GM10266 (cell line): ENCODE measurements around the gene CDK17.
"Not testable (repeated sequence)": the region's sequence is repeated elsewhere in the genome, so short reads cannot be mapped to it uniquely, and the experiment has no call there.

ENCODE experiments used
- DNase-seq: peaks from one replicate; pipeline ENCODE4 v3.0.0; 2012; ENCODE audit errors: extremely low spot score
- TF ChIP-seq, protein P1 (sequence below): IDR thresholded peaks from 2 replicates; pipeline ENCODE4 v1.5.1; 2012; ENCODE audit warnings: mild to moderate bottlenecking, low read depth; ENCODE audit not compliant: control insufficient read depth, insufficient read depth; ENCODE audit errors: missing control alignments

Gene CDK17

DNA sequence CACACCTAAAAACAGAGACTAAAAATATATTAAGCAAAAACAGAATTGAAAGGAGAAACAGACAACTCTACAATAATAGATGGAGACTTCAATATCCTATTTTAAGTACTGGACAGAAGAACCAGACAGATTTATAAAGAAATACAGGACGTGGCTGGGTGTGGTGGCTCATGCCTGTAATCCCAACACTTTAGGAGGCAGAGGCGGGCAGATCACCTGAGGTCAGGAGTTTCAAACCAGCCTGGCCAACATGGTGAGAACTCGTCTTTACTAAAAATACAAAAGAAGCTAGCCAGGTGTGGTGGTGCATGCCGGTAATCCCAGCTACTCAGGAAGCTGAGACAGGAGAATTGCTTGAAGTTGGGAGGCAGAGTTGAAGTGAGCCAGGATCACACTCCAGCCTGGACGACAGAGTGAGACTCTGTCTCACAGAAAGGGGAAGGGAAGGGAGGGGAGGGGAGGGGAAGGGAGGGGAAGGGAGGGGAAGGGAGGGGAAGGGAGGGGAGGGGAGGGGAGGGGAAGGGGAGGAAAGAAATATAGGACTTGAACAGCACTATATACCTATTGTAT is 53.0 kb downstream of the CDK17 start:
- no peak for DNase-seq
- TF ChIP-seq, protein P1, sequence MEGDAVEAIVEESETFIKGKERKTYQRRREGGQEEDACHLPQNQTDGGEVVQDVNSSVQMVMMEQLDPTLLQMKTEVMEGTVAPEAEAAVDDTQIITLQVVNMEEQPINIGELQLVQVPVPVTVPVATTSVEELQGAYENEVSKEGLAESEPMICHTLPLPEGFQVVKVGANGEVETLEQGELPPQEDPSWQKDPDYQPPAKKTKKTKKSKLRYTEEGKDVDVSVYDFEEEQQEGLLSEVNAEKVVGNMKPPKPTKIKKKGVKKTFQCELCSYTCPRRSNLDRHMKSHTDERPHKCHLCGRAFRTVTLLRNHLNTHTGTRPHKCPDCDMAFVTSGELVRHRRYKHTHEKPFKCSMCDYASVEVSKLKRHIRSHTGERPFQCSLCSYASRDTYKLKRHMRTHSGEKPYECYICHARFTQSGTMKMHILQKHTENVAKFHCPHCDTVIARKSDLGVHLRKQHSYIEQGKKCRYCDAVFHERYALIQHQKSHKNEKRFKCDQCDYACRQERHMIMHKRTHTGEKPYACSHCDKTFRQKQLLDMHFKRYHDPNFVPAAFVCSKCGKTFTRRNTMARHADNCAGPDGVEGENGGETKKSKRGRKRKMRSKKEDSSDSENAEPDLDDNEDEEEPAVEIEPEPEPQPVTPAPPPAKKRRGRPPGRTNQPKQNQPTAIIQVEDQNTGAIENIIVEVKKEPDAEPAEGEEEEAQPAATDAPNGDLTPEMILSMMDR: no peak

DNA sequence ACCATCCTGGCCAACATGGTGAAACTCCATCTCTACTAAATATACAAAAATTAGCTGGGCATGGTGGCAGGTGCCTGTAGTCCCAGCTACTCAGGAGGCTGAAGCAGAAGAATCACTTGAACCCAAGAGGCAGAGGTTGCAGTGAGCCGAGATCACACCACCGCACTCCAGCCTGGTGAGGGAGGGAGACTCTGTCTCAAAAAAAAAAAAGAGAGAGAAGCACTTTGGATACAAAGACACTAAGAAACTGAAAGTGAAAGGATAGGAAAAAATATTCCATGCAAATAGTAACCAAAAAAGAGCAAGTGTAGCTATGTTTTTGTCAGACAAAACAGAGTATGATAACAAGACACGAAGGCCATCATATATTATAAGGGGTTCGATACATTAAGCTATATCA is 53.5 kb downstream of the CDK17 start:
- not testable (repeated sequence) for DNase-seq

DNA sequence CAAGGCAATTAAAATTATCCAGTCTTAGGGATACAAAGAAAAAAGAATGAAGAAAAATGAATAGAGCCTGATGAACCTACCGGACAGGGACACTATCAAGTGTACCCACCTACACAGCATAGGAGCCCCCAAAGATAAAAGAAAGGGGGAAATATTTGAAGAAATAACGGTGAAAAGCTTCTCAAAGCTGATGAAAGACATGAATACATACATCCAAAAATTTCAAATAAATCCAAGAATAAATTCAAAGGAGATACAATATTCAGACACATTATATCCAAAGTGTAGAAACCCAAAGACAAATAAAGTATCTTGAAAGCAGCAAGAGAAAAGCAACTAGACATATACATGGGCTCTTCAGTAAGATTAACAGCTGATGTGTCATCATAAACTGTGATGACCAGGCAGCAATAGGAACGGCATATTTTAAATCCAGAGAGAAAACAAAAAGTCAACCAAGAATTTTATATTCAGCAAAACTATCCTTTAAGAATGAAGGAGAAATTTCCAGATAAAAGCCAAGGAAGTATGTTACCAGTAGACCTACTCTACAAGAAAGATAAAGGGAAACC is 56.0 kb downstream of the CDK17 start:
- TF ChIP-seq, protein P1: no peak
- no peak for DNase-seq

DNA sequence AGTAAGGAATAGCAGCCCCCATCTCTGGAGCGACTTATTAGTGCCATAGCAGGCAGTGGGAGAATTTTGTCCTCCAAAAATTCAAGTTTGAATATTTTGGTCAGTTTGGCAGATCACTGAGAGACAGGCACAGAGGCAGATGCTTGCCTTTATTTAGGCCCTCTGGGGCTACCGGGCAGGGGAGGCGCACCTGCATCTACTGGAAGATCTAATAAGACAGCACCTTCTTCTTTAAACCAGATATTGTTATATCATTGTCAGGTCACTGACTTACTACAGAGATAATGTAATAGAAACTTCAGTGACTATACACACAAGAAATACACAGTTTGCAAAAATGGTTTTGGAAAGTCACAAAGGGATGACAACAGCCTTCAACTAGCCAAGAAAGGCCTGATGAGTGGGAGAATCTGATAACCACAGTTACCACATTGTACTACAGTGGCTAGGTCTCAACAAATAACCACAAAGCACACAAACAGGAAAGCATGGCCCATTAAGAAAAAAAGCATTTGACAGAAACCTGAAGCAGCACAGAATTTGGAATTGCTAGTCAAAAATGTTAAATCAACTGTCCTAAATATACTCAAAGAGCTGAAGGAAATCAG is 56.8 kb downstream of the CDK17 start:
- TF ChIP-seq, protein P1: no peak
- peak; percentile 40 for DNase-seq

DNA sequence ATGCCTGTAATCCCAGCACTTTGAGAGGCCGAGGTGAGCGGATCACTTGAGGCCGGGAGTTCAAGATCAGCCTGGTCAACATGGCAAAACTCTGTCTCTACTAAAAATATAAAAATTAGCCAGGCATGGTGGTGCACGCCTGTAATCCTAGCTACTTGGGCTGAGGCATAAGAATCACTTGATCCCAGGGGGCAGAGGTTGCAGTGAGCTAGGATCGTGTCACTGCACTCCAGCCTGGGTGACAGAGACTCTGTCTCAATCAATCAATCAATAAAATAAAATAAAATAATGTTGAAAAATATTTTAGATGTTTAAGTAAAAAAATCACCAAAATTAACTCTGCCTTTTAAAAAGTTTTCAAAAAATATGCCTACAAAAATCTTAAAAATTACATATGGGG is 60.6 kb downstream of the CDK17 start:
- not testable (repeated sequence) for DNase-seq

DNA sequence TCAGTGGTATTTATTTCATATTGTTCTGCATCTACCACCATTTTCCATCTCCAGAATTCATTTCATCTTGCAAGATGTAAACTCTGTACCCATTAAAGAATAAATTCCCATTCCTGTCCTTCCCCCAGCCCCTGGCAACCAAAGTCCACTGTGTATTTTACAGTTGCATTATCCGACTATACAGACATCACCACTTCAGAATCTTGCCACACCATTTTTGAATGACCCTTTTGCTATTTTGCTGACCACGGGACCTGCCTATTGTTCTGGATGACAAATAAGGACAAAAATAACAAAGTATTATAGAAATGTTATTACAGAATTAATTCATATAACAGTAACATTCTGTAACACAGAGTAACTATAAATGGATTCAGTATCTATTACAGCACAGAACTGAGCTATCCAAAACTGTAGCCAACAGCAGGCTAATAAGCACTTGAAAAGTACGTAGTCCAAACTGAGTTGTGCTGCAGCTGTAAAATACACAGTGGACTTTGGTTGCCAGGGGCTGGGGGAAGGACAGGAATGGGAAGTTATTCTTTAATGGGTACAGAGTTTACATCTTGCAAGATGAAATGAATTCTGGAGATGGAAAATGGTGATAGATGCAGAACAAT is 61.3 kb downstream of the CDK17 start:
- DNase-seq: no peak
- TF ChIP-seq, protein P1: no peak

DNA sequence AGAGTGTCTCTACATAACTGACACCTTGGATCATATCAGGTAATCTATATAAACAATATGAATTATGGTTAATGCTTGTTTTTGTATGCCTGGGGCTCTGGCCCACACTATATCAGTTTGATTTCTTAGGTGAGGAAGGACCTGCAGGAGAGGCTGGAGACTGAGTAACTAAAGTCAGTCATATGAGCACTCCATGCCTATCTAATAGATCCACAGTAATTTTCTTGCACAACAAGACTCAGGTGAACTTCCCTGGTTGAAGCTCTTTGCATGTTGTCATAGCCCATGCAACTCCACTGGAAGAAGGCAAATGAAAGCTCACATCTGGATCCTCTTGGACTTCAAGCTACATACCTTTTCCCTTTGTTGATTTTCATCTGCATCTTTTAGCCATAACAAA is 62.3 kb downstream of the CDK17 start:
- TF ChIP-seq, protein P1: no peak
- DNase-seq: no peak

DNA sequence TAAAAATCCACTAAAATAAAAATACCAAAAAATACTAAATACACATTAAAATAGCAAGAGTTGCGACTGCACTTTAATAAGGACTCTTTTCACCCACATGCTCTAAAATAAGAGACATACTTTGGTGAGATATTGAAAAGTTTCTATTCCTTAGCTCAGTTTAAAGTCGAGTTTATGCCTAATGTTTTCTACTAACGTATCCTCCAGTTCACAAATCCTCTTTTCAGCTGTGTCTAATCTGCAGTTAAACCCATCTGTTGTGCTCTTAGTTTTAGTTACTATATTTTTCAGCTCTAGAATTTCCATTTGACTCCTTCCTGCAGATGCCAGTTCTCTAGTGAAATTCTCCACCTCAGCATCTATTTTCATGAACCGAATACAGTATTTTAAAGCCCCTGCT is 63.8 kb downstream of the CDK17 start:
- TF ChIP-seq, protein P1: no peak
- no peak for DNase-seq
